ENCODE measurements around the gene CNTNAP2.

DNA sequence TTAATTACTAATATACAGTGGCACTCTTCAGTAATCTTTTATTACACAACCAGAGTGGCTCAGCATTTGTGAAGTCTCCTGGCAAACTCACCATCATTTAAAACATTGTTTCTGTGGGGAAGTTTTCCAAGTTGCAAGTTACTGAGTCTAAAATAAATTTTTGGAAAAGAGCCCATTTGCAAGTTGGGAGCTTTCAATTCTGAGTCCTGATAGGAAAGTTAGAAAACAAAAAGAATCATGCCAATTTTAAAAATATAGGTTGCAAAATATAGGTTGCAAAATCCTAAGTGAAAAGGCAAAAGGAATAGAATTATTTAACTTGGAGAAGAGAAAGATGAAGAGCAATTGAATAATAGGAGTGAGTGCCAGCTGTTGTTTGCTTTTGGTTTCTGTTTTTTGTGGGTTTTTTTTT lies 2095.1 kb downstream of the CNTNAP2 start:
- TF ChIP-seq YY1 (IDR thresholded peaks at IDR 0.05; ENCODE audit: insufficient read depth, insufficient read length) = no peak
- no peak for TF ChIP-seq ZNF274 (IDR thresholded peaks at IDR 0.05; ENCODE audit: low read depth, low read length)
- TF ChIP-seq SUZ12 (IDR thresholded peaks at IDR 0.05; ENCODE audit: extremely low read depth, insufficient read depth, insufficient read length) = no peak
